Muscle layer of colon (tissue), 2 donors: ENCODE results near the gene GRIP2.

Experiments used
- H3K27ac ChIP-seq: one replicate; pipeline ENCODE4 v1.7.0; 2013; ENCODE audit warnings: low read depth, mild to moderate bottlenecking, low read length, moderate library complexity
- H3K27me3 ChIP-seq, 2 donors: one replicate each; pipeline ENCODE4 v1.7.0; 2013; ENCODE audit warnings: low read length in 2 of 2, mild to moderate bottlenecking in 2 of 2; ENCODE audit not compliant: insufficient read depth in 2 of 2, control insufficient read depth in 1 of 2
- H3K36me3 ChIP-seq: one replicate; pipeline ENCODE4 v1.7.0; 2013; ENCODE audit warnings: mild to moderate bottlenecking, low read length; ENCODE audit not compliant: insufficient read depth
- H3K4me1 ChIP-seq: one replicate; pipeline ENCODE4 v1.7.0; 2013; ENCODE audit warnings: mild to moderate bottlenecking, low read length; ENCODE audit not compliant: insufficient read depth
- H3K4me3 ChIP-seq, 2 donors: one replicate each; pipeline ENCODE4 v1.7.0; 2013; ENCODE audit warnings: low read length in 2 of 2, low read depth in 1 of 2, mild to moderate bottlenecking in 1 of 2, moderate library complexity in 1 of 2
- H3K9ac ChIP-seq: one replicate; pipeline ENCODE4 v1.7.0; 2013; ENCODE audit warnings: low read length
- H3K9me3 ChIP-seq: one replicate; pipeline ENCODE4 v1.7.0; 2013; ENCODE audit warnings: mild to moderate bottlenecking, low read length
- donor health status: abdominal sarcoma.
- donor health status: Adenocarcinoma of cecum.

Gene GRIP2

GRCh38 chr3:14524920-14525660 lies 15.1 kb downstream of the GRIP2 start:
- Histone ChIP-seq H3K9me3 (no peaks in the 10 kb centered on the region), H3K27me3 (no peaks in the 10 kb centered on the region), H3K4me3 (peak overlapping the region in 1 of 2 donors; percentile 58), H3K27ac (peak overlapping the region; percentile 27), H3K36me3 (no peaks in the 10 kb centered on the region), H3K4me1 (peaks cover 19% of the 10 kb centered on the region), H3K9ac (no peak overlapping the region)

- Histone ChIP-seq H3K27ac (no peak overlapping the region), H3K4me1 (peaks cover 19% of the 10 kb centered on the region), H3K9me3 (no peaks in the 10 kb centered on the region), H3K4me3 (no peak overlapping the region), H3K9ac (no peak overlapping the region), H3K36me3 (no peaks in the 10 kb centered on the region), H3K27me3 (no peaks in the 10 kb centered on the region)
Observed at GRCh38 chr3:14524311-14524711, 15.8 kb downstream of the GRIP2 start.

- Histone ChIP-seq H3K9me3 (no peaks in the 10 kb centered on the region), H3K9ac (no peak overlapping the region), H3K27me3 (no peaks in the 10 kb centered on the region), H3K27ac (no peak overlapping the region), H3K4me3 (no peak overlapping the region), H3K36me3 (no peaks in the 10 kb centered on the region), H3K4me1 (peaks cover 19% of the 10 kb centered on the region)
Observed at GRCh38 chr3:14523792-14524191, 16.4 kb downstream of the GRIP2 start.

GRCh38 chr3:14522768-14523167 lies 17.4 kb downstream of the GRIP2 start:
- H3K27ac ChIP-seq = no peak overlapping the region

GRCh38 chr3:14522129-14522691 lies 17.9 kb downstream of the GRIP2 start:
- Histone ChIP-seq H3K4me1 (peaks cover 19% of the 10 kb centered on the region), H3K9me3 (no peaks in the 10 kb centered on the region), H3K36me3 (no peaks in the 10 kb centered on the region), H3K27ac (no peak overlapping the region), H3K9ac (no peak overlapping the region), H3K27me3 (no peaks in the 10 kb centered on the region), H3K4me3 (no peak overlapping the region)

More at GRCh38 chr3:14522768-14523167, 17.4 kb downstream of the GRIP2 start:
- H3K9me3 ChIP-seq = no peaks in the 10 kb centered on the region
- no peak overlapping the region for H3K4me3 ChIP-seq
- H3K9ac ChIP-seq = no peak overlapping the region
- H3K4me1 ChIP-seq = peaks cover 19% of the 10 kb centered on the region
- H3K27me3 ChIP-seq = no peaks in the 10 kb centered on the region
- no peaks in the 10 kb centered on the region for H3K36me3 ChIP-seq

- H3K9ac ChIP-seq = no peak overlapping the region
- no peaks in the 10 kb centered on the region for H3K36me3 ChIP-seq
- no peak overlapping the region for H3K27ac ChIP-seq
- H3K27me3 ChIP-seq = no peaks in the 10 kb centered on the region
- peaks cover 16% of the 10 kb centered on the region for H3K4me1 ChIP-seq
- no peaks in the 10 kb centered on the region for H3K9me3 ChIP-seq
- H3K4me3 ChIP-seq = no peak overlapping the region
Observed at GRCh38 chr3:14521611-14522010, 18.5 kb downstream of the GRIP2 start.

- no peak overlapping the region for H3K9ac ChIP-seq
- H3K9me3 ChIP-seq = no peaks in the 10 kb centered on the region
- H3K36me3 ChIP-seq = no peaks in the 10 kb centered on the region
- H3K4me1 ChIP-seq = peaks cover 10% of the 10 kb centered on the region
- H3K27me3 ChIP-seq = no peaks in the 10 kb centered on the region
- H3K27ac ChIP-seq = no peak overlapping the region
- no peak overlapping the region for H3K4me3 ChIP-seq
Observed at GRCh38 chr3:14520967-14521366, 19.2 kb downstream of the GRIP2 start.

- H3K4me1 ChIP-seq = peaks cover 3% of the 10 kb centered on the region
- H3K27ac ChIP-seq = no peak overlapping the region
- H3K4me3 ChIP-seq = no peak overlapping the region
Observed at GRCh38 chr3:14520149-14520548, 20.0 kb downstream of the GRIP2 start.

GRCh38 chr3:14519406-14519805 lies 20.7 kb downstream of the GRIP2 start:
- Histone ChIP-seq H3K27ac (no peak overlapping the region), H3K9ac (no peak overlapping the region), H3K36me3 (no peaks in the 10 kb centered on the region), H3K27me3 (no peaks in the 10 kb centered on the region), H3K4me1 (no peaks in the 10 kb centered on the region), H3K9me3 (no peaks in the 10 kb centered on the region), H3K4me3 (no peak overlapping the region)

More at GRCh38 chr3:14520149-14520548, 20.0 kb downstream of the GRIP2 start:
- Histone ChIP-seq H3K36me3 (no peaks in the 10 kb centered on the region), H3K9me3 (no peaks in the 10 kb centered on the region), H3K27me3 (no peaks in the 10 kb centered on the region), H3K9ac (no peak overlapping the region)

- Histone ChIP-seq H3K36me3 (no peaks in the 10 kb centered on the region), H3K4me1 (no peaks in the 10 kb centered on the region), H3K9me3 (no peaks in the 10 kb centered on the region), H3K27ac (no peak overlapping the region), H3K4me3 (no peak overlapping the region), H3K9ac (no peak overlapping the region), H3K27me3 (no peaks in the 10 kb centered on the region)
Observed at GRCh38 chr3:14518893-14519292, 21.2 kb downstream of the GRIP2 start.

- no peaks in the 10 kb centered on the region for H3K9me3 ChIP-seq
- H3K4me1 ChIP-seq = no peaks in the 10 kb centered on the region
- H3K36me3 ChIP-seq = no peaks in the 10 kb centered on the region
- no peak overlapping the region for H3K9ac ChIP-seq
- H3K27me3 ChIP-seq = no peaks in the 10 kb centered on the region
- H3K27ac ChIP-seq = no peak overlapping the region
- H3K4me3 ChIP-seq = no peak overlapping the region
Observed at GRCh38 chr3:14518432-14518802, 21.7 kb downstream of the GRIP2 start.
